A172 (cell line): Measurements from ENCODE around the gene MISP. TPM values are rescaled to one million over a fixed set of nuclear protein-coding genes. Genes with fewer than 3 reads are reported as not detected.

ENCODE experiments used
- DNase-seq: peaks from one replicate; pipeline ENCODE4 v3.0.0-alpha.2; 2015; ENCODE audit warnings: low spot score
- total RNA-seq: library from RNA; depleted of rRNA; stranded (reverse); fragments of >200 nt; shearing (Covaris generic); gene quantifications from 2 replicates; pipeline ENCODE4 v1.2.3, GENCODE V29; 2014

MISP gene
- total RNA-seq, 1 experiment from 2014 or later: 58.6 TPM

DNA sequence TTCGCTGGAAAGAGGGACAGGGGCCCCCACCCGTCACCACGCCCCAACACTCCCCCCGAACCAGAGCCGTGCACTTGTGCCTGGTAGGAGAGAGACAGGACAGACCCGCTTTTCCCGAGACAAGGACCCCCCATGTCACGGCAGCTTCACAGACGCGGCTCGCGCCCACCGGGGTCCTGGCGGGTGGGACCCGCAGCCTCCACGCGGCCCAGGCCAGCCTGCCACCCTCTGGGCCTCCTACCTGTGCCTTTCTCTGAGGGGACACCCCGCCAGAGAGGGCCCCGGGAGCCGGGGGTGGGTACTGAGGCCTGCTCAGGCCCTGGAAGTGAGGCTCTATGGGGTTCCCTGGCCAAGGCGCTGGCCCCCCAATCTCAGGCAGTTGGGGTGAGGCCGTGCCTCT, 4.0 kb upstream of the MISP start:
- DNase-seq: no peak

DNA sequence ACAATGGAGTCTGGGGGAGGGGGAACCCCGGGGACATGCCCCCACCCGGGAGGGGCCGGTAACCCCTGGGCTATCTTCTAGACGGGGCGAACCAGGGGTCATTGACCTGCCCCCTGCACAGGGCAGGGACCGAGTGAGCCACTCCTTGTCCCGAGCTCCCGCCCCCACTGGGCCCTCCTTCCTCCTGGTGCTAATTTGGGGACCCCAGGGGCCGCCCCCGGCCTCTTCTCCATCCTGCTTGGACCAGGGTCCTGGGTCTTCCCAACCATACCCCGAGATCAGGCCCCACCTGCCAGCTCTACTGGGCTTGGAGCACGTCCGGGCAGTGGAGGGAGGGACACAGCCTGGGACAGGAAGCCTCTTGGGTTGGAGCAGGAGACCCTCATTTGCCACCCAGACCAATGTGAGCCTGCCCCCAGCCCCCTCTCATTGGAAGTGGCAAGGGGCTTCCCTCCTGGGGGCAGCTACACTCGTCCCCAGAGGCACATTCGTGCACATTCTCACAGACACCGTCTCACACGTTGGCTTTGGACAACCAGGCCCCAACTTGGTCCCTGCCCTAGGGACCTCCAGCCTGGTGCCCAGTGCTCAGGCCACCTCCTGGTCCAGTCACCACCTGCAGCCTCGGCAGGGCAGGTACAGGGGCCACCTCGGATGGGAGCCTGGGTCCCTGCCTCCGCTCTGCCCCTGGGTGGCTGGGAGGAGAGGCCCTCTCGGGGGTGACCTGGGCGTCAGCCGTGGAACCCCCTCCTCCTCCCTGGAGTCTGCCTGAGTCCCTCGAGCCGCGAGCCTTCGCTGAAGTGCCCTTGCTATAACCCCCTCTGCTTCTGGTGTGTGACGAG, 3.3 kb upstream of the MISP start:
- no peak for DNase-seq

DNA sequence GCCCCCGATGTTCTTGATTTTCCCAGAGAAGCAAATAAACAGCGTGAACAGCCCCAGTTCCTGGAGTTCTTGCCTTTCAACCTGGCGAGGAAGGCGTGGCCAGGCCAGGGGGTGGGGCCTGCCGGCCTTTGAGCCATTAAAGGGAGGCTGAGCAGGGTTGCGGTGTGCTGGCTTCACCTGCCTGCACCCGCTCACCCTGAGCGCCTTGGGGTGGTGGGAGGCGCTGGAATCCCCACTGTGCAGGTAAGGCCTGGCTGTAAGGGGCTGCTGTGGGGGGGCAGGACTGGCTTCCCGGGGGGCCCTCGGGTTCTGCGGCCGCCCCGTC, 2.7 kb upstream of the MISP start:
- DNase-seq: no peak

DNA sequence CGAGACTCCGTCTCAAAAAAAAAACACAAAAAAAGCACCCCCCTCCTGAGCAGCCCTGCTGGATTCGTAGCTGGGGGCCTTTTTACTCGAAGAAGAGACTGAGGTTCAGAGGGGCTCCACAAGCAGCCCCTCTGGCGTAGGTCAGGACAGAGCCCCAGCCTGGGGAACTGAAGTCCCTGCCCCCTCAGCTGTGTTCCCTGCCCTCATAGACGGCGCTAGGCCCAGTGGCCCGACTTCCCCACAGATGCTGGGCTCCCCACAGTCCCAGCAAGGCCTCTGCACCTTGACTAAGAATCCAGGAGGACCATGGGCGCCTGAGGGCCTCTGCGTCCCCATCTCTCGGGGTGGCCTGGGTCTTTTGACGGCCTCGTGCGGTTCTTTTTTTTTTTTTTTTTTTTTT, 1.1 kb upstream of the MISP start:
- no peak for DNase-seq

DNA sequence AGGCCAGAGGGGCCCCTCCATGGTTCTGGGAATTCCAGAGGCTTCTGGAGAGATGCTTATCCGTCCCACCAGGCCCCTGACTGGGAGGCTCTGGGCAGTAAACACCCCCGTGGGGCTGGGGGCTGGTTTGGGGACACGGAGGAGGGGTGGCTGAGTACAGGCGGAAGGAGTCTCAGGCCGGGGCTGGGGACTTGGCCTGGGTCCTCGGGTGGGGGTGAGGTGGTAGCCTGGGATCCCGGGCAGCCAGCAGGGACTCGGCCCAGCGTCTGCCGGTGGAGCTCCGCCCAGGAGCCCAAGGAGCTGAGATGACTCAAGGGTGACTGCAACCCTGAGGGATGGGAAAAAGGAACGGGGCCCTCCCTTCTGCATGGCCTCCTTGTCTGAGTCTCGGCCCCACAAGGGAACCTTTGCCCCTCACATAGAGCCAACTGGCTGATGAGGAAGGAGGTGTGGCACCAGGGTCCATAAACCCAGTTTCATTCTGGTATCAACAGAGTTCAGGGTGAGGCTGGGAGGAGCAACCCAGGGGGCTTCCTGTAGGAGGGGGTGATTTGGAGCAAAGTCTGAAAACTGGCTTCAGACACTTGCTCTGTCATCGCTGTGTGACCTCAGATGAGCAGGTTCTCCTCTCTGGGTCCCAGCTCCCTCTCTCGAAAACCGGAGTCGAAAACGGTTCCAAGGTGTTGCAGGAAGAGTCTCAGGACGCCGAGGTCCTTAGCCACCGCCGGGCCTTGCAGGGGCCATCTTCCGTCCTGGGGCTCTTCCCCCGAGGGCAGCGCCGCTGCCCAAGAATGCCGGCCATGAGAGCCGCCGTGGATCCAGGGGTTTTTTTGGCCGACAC, 809 bp downstream of the MISP start:
- peak; percentile 93 for DNase-seq

DNA sequence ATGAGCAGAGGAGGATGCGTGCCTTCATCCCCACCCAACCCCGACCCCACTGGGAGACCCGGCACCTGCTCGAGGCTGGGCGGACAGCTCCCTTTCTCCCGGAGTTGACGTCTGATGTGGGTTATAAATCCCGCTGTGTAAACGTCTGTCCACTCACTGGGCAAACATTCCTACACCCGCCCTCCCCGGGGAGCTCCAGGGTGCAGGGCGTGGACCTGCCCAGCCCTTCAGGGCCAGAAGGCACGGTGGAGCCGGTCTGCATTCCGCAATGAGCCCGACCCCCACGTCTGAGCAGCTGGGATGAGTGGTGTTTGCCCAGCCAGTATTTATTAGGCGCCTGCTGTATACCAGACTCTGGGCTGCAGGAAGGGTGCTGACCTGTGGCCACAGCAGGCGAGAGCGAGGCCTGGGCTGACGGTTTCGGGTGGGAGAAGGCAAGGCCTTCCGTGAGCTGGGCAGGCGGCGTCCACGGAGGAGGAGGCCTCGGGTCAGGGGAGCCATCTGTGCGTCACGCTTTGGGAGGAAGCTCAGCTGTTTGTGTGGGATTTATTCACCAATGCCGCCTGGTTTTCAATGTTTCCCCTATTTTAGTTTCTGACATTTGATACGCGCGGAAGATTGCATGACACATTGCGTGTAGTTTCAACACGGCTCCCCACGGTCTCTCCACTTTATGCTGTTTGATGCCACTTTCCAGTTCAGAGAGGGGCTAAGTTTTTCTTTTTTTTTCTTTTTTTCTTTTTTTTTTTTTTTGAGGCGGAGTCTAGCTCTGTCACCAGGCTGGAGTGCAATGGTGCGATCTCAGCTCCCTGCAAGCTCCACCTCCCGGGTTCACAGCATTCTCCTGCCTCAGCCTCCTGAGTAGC, 2.0 kb downstream of the MISP start:
- DNase-seq: peak; percentile 98

DNA sequence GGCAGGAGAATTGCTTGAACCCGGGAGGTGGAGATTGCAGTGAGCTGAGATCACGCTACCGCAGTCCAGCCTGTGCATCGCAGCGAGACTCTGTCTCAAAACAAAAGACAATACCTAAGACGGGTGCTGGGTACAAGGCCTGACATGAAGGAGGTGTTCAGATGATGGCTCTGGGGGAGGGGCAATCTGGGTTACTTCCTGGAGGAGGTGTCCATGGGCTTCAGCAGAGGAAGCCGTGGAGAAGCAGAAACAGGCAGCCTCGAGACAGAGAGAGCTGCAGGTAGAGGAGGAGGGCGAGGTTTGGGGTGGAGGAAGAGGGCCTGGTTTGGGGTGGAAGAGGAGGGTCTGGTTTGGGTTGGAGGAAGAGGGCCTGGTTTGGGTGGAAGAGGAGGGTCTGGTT, 3.6 kb downstream of the MISP start:
- DNase-seq: no peak

DNA sequence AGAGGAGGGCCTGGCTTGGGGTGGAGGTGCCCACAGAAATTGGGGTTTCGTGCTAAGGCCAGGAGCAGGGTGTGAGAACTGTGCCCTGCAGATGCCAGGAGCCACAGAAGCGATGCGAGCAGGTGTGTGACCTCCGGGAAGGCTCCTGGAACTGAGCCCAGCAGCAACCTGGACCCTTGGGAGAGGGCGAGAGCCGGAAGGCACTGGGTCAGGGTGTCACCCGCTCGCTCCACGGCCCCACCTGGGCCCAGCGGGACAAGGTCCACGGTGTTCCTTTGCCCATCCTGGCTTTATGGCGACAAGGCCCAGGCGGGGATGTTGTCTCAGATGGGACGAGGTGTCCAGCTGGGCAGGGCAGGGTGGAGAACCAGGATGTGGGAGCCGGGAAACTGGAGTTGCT, 4.2 kb downstream of the MISP start:
- no peak for DNase-seq

DNA sequence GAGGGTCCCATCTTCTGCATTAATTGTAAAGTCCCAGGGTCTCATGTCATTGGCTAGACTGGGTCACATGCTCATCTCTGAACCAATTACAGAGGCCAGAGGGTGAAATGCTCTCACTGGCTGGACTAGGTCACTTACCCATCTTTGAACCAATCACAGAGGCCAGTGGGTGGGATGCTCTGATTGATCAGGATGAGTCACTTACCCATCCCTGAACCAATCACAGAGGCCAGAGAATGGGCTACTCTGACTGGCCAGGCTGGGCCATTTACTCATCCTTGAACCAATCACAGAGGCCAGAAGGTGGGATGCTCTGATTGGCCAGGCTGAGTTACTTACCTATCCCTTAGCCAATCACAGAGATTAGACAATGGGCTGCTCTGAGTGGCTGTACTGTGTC, 5.3 kb downstream of the MISP start:
- peak; percentile 75 for DNase-seq

DNA sequence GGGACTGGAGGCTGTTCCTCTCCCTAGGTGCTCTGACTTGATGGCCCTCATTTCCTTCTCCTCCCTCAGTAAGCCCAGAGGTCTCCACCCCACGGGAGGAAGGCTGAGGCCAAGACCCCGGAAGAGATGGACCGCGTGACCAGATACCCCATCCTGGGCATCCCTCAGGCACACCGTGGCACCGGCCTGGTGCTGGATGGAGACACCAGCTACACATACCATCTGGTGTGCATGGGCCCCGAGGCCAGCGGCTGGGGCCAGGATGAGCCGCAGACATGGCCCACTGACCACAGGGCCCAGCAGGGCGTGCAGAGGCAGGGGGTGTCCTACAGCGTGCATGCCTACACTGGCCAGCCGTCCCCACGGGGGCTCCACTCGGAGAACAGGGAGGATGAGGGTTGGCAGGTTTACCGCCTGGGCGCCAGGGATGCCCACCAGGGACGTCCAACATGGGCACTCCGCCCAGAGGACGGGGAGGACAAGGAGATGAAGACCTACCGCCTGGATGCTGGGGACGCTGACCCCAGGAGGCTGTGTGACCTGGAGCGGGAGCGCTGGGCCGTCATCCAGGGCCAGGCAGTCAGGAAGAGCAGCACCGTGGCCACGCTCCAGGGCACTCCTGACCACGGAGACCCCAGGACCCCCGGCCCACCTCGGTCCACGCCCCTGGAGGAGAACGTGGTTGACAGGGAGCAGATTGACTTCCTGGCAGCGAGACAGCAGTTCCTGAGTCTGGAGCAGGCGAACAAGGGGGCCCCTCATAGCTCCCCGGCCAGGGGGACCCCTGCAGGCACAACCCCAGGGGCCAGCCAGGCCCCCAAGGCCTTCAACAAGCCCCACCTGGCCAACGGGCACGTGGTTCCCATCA, 6.1 kb downstream of the MISP start:
- DNase-seq: no peak

DNA sequence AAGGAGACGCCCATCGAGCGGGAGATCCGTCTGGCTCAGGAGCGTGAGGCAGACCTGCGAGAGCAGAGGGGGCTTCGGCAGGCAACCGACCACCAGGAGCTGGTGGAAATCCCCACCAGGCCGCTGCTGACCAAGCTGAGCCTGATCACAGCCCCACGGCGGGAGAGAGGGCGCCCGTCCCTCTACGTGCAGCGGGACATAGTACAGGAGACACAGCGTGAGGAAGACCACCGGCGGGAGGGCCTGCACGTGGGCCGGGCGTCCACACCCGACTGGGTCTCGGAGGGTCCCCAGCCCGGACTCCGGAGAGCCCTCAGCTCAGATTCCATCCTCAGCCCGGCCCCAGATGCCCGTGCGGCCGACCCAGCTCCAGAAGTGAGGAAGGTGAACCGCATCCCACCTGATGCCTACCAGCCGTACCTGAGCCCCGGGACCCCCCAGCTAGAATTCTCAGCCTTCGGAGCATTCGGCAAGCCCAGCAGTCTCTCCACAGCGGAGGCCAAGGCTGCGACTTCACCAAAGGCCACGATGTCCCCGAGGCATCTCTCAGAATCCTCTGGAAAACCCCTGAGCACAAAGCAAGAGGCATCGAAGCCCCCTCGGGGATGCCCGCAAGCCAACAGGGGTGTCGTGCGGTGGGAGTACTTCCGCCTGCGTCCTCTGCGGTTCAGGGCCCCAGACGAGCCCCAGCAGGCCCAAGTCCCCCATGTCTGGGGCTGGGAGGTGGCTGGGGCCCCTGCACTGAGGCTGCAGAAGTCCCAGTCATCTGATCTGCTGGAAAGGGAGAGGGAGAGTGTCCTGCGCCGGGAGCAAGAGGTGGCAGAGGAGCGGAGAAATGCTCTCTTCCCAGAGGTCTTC, 7.1 kb downstream of the MISP start:
- no peak for DNase-seq

DNA sequence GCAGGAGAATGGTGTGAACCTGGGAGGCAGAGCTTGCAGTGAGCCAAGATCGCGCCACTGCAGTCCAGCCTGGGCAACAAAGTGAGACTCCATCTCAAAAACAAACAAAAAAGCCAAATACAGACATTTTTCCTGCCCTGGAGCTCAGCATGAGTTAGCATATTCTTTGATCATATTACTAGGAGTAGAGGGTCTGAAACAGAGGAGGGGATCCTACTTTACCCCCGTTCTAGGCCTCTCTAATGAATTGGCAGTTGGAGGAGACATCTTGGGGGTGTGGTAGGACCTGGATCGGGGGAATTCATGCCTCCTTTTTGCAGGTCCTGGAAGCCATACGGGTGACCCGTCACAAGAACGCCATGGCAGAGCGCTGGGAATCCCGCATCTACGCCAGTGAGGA, 12.3 kb downstream of the MISP start:
- no peak for DNase-seq

DNA sequence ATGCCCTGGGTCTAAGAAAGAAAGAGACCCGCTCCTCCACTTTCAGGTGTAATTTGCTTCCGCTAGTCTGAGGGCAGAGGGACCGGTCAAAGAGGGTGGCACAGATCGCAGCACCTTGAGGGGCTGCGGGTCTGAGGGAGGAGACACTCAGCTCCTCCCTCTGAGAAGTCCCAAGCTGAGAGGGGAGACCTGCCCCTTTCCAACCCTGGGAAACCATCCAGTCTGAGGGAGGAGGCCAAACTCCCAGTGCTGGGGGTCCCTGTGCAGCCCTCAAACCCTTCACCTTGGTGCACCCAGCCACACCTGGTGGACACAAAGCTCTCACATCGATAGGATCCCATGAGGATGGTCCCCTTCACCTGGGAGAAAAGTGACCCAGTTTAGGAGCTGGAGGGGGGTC, 13.0 kb downstream of the MISP start:
- no peak for DNase-seq

DNA sequence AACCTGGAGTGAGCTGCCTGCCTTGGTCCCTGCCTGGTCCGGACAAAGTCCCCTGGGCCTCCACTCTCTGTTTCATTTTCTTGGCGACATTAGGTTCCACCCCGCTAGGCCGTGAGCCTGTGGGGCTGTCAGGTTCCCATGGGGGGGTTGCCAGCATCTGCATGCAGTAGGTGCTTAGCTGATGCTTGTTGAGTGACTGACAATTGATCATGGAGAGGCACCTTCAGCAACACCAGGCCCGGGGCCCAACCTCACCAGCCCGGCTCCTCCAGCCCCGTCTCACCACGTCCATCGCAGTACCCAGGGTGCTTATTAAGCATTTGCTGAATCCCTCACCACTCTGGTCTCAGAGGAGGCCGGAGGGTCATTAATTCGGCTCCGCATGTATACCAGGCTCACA, 13.4 kb downstream of the MISP start:
- DNase-seq: no peak

DNA sequence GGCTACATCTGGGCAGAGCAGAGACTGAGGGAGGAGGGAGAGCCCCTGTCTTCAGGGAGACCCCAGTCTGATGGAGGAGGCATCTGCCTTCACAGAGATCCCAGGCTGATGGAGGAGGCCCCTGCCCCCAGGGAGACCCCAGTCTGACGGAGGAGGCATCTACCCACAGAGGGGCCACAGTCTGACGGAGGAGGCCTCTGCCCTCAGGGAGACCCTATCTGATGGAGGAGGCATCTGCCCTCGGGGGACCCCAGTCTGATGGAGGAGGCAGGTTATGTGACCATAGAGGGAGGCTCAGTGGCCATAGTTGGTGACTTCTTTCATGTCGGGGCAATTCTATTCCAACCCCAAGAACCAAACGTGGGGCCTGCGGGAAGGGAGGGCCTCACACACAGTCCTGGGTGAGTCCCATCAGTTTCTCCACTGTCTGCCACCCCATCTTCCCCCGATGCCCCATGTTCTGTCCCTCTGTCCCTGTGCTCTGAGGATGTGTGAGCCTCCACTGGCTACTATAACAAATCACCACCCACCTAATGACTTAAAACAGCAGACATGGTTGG, 14.3 kb downstream of the MISP start:
- no peak for DNase-seq

DNA sequence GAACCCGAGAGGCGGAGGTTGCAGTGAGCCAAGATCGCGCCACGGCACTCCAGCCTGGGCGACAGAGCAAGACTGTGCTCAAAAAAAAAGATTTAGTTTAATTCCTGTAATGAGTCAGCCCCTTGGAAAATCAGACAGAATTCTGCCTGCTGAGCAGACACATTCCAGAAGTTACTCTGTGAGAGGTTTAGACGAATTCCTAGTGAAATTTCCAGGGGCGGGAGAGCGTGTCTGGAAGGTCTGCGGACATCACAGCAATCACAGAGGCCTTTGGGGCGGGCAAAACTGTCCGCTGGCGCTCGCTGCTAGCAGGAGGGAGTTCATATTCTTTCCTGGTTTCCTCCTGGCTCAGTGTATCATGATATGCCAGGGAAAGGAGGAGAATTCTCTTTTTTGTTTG, 17.5 kb downstream of the MISP start:
- peak; percentile 89 for DNase-seq

DNA sequence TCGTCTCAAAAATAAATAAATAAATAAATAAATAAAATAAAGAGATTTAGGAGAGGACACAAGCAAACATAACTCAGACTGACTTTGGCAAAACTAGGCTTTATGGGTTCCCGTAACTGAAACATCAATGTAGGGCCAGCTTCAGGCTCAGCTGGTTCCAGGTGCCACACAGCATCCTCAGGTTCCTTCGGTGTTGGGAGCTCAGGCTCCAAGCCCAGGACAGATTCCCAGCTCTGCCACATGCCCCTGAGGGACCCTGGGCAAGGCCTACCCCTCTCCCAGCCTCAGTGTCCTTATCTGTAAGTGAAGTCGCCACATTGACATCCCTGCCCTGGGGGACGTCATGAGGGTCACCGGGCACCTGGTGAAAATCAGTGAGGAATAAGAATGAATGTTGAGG, 18.7 kb downstream of the MISP start:
- DNase-seq: no peak

DNA sequence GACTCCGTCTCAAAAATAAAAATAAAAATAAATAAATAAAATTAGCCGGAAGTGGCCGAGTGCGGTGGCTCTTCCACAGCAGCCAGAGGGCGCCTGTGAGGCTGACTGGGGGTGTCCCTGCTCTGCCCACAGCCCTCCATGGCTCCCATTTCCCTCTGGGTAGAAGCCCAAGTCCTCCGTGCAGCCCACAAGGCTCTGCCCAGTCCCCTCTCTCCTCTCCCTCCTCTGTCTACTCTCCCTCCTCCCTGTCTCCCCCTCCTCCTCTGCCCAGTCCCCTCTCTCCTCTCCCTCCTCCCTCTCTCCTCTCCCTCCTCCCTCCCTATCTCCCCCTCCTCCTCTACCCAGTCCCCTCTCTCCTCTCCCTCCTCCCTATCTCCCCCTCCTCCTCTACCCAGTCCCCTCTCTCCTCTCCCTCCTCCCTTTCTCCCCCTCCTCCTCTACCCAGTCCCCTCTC, 20.4 kb downstream of the MISP start:
- peak; percentile 58 for DNase-seq

DNA sequence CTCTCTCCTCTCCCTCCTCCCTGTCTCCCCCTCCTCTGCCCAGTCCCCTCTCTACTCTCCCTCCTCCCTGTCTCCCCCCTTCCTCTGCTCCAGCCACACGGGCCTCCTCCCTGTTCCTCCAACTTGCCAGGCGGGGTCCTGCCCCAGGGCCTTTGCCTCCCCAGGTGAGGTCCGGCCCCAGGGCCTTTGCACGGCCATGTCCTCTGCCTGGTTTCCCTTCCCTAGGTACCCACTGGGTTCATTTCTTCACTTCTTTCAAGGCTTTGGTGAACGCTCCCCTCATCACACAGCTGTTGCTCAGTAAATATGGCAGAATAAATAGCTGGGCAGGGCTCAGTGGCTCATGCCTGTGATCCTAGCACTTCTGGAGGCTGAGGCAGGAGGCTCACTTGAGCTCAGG, 21.2 kb downstream of the MISP start:
- no peak for DNase-seq
